C4-2B (cell line): ENCODE data around the gene PDE6A.
A peak's percentile ranks its signal among the peaks of the same experiment; 100 is the strongest.

Experiments used
- H3K27ac ChIP-seq: fragments of 450-650 bp; 2 replicates; pipeline ENCODE4 v1.5.1; 2017
- ZFX ChIP-seq: fragments of 450-650 bp; IDR thresholded peaks from 2 replicates; pipeline ENCODE4 v1.6.1; 2017
- TF ChIP-seq, protein P1 (sequence below): fragments of 450-650 bp; conservative IDR thresholded peaks from 2 replicates; pipeline ENCODE4 v1.5.1; 2017; ENCODE audit warnings: mild to moderate bottlenecking

Gene PDE6A

DNA sequence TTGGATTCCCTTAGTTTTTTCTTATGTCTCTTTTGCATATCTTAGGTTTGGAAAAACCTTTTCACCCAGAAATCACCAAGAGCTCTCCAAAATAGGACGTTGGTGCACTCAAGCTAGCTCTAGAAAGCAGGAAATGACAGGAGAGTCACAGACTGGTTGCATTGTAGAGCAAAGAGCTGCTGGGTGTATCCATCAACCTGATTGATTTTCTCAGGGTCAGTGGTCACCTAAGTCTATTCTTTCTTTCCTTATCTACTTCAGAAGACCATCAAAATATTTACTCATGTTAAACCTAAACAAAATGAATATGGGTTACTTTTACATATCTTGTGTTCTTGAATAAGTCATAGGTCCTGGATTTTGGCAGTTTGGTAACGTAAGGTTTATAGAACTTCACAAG is 30.8 kb upstream of the PDE6A start:
- H3K27ac ChIP-seq = no peak overlapping the region
- no peak for TF ChIP-seq ZFX
- TF ChIP-seq, protein P1, sequence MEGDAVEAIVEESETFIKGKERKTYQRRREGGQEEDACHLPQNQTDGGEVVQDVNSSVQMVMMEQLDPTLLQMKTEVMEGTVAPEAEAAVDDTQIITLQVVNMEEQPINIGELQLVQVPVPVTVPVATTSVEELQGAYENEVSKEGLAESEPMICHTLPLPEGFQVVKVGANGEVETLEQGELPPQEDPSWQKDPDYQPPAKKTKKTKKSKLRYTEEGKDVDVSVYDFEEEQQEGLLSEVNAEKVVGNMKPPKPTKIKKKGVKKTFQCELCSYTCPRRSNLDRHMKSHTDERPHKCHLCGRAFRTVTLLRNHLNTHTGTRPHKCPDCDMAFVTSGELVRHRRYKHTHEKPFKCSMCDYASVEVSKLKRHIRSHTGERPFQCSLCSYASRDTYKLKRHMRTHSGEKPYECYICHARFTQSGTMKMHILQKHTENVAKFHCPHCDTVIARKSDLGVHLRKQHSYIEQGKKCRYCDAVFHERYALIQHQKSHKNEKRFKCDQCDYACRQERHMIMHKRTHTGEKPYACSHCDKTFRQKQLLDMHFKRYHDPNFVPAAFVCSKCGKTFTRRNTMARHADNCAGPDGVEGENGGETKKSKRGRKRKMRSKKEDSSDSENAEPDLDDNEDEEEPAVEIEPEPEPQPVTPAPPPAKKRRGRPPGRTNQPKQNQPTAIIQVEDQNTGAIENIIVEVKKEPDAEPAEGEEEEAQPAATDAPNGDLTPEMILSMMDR = no peak

DNA sequence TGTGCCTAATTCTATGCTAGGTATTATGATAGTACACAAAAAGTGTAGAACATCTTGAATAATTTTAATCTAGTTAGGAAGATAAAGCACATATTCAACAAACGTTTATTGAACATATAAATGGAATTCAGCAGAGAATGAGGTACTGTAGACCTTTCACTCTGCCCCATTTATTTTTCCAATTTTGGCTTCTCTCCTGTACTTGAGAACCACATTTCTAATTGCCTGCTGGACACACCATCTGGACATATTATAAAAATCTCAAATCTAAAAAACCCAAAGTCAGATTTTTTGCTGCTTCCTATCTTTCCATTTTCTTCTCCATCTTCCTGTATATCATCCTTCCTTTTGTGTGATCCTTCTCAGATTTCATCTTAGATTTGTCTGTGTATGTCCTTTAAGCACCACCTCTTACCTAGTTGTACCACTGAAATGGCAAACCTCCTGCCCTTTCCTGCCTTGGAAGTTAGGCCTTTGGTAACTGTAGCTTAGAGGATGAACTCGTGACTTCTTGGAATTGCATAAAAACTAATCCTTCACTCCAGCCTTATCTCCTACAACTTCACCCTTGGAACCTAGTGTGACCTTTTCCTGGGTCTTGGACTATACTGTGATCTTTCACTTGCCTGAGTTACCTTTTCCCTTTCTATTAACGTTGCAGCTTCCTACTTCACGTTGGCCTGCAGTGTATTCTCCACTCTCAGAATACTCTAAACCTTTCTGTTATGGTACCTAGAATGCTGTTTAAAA is 24.8 kb upstream of the PDE6A start:
- no peak overlapping the region for H3K27ac ChIP-seq
- TF ChIP-seq, protein P1 = no peak
- no peak for TF ChIP-seq ZFX

DNA sequence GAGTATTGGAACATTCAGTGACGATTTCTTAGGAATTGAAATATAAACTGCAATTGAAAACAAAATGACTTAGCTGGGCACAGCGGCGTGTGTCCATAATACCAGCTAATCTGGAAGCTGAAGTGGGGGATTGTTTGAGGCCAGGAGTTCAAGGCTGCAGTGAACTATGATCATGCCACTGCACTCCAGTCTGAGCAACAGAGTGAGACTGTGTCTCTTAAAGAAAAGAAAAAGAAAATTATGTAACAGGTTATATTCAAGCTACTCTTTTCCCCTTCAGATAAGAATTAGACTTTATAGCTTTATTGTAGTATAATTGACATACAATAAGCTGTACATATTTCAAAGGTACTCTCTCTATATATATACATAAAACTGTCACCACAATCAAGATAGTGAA is 22.4 kb upstream of the PDE6A start:
- no peak overlapping the region for H3K27ac ChIP-seq
- TF ChIP-seq, protein P1 = no peak
- no peak for TF ChIP-seq ZFX

DNA sequence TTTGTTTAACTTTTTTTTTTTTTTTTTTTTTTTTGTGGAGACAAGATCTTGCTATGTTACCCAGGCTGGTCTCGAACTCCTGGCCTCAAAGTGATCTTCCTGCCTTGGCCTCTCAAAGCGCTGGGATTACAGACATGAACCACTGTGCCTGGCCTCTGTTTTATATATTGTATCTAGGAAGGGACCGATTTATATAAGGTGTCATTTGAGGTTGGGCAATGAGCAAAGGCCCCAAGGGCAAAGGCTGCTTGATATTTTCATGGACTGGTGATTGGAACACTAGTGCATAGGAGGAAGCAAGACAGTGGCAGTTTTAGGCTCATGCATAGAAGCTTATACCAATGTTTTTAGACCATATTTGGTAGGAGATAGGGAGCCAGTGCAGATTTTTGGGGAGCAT is 19.1 kb upstream of the PDE6A start:
- H3K27ac ChIP-seq = no peak overlapping the region
- TF ChIP-seq, protein P1 = no peak
- TF ChIP-seq ZFX = no peak

DNA sequence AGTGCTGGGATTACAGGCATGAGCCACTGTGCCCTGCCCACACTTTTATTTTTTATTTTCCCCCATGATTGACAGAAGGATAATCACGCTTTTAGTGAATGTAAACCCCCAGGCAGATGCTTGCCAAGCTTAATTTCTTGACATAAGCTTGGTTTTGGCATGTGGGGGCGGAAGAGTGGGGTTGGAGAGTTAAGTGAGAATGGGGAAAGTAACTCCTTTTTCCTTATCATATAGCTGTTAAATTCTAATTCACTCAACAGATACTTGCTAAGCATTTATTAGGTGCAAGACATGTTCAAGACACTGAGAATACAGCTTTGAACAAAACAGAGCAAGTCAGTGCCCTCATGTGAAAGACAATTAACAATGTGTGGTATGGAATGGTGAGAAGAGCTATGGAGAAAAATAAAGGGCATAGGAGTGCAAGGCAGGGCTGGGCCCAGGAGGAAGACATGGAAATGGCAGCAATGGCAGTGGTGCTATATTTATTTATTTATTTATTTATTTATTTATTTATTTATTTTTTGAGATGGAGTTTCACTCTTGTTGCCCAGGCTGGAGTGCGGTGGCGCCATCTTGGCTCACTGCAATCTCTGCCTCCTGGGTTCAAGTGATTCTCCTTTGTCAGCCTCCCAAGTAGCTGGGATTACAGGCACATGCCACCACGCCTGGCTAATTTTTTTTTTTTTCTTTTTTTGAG is 18.2 kb upstream of the PDE6A start:
- H3K27ac ChIP-seq = no peak overlapping the region
- TF ChIP-seq, protein P1 = no peak; the same call in 1 of the 2 replicates
- TF ChIP-seq ZFX = no peak

DNA sequence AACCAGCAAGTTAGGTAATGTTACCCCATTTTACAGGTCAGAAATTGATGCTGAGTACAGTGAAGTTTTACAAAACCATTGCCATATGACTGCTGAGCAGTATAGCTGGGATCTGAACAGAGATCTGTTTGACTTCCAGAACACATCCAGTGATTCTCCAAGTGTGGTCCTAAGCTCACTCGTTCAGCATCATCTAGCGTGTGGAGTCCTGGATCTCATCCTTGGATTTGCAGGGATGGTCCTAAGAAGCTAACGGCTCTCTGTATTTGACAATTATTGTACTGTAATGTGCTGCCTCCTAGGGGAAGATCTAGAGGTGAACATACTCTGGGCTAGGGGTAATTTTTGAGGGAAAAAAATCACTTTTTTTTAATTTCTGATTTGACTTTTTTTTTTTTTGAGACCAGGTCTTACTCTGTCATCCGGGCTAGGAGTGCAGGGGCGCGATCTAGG is 17.4 kb upstream of the PDE6A start:
- TF ChIP-seq ZFX = no peak
- TF ChIP-seq, protein P1 = peak; percentile 73
- H3K27ac ChIP-seq = no peak overlapping the region

DNA sequence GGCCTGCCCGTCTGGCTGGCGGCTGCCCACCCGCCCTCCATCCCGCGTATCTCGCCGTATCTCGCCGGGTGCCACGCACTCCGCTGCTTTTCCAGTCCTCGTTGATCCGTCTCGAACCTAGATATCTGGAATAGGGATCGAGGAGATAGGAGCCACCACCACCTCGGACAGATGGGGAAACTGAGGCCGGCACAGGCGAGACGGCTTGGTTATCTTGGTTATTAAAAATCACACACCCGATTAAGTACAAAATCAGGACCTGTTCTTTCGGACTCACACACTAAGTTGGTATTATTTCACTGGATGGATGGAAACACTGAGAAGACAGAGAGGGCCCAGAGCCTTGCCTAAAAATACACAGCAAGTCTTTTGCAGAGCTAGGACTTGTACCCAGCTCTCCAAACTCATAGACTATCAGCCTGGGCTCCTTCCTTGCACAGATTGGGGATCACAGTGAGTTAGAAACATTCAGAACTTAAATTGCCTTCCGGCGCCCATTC is 16.6 kb upstream of the PDE6A start:
- peak overlapping the region; percentile 64 for H3K27ac ChIP-seq
- TF ChIP-seq ZFX = no peak
- TF ChIP-seq, protein P1 = no peak
